HCT116 (cell line): ENCODE data around the gene NLRC5.
"Not testable (repeated sequence)": the region's sequence is repeated elsewhere in the genome, so short reads cannot be mapped to it uniquely, and the experiment has no call there.

ENCODE experiments used
- CEBPB ChIP-seq: IDR thresholded peaks from 2 replicates; pipeline ENCODE4 v1.6.1; 2012; ENCODE audit warnings: low read depth
- EZH2 ChIP-seq: fragments of 200-600 bp; sonication (generic); IDR thresholded peaks from 2 replicates; pipeline ENCODE4 v1.6.1; 2017; ENCODE audit warnings: antibody characterized with exemption, mixed run types
- EZH2phosphoT487 ChIP-seq: fragments of 200-600 bp; IDR thresholded peaks from 2 replicates; pipeline ENCODE4 v1.6.1; 2018; ENCODE audit warnings: antibody characterized with exemption, borderline replicate concordance
- POLR2A ChIP-seq: IDR thresholded peaks from 2 replicates; pipeline ENCODE4 v1.7.0; 2011; ENCODE audit warnings: borderline replicate concordance; ENCODE audit not compliant: insufficient read depth, insufficient read length; ENCODE audit errors: extremely low read depth
- POLR2AphosphoS5 ChIP-seq: IDR thresholded peaks from 2 replicates; pipeline ENCODE4 v1.6.1; 2011; ENCODE audit warnings: mild to moderate bottlenecking, low read depth, low read length, moderate library complexity
- YY1 ChIP-seq: IDR thresholded peaks from 2 replicates; pipeline ENCODE4 v1.6.1; 2011; ENCODE audit warnings: low read length, low read depth, moderate library complexity, mild to moderate bottlenecking; ENCODE audit not compliant: insufficient replicate concordance; ENCODE audit errors: extremely low read depth
- TF ChIP-seq, protein P1 (sequence below): IDR thresholded peaks from 2 replicates; pipeline ENCODE4 v1.6.1; 2012
- TF ChIP-seq, protein P2 (sequence below), 3 experiments: fragments of 200-600 bp in 1 of 3; sonication (generic) in 1 of 3; IDR thresholded peaks in 2 of 3; conservative IDR thresholded peaks in 1 of 3; 2 replicates each; pipeline ENCODE4 v1.5.1; 2012 to 2017; ENCODE audit warnings: low read depth in 2 of 3, low read length in 2 of 3, antibody characterized with exemption in 1 of 3, borderline replicate concordance in 1 of 3, control low read depth in 1 of 3, mild to moderate bottlenecking in 1 of 3, mixed read lengths in 1 of 3, mixed run types in 1 of 3, moderate library complexity in 1 of 3; ENCODE audit not compliant: insufficient read depth in 1 of 3
- TF ChIP-seq, protein P3 (sequence below): IDR thresholded peaks from 2 replicates; pipeline ENCODE4 v1.6.1; 2012; ENCODE audit warnings: low read depth
- TF ChIP-seq, protein P4 (sequence below): IDR thresholded peaks from 2 replicates; pipeline ENCODE4 v1.6.1; 2011; ENCODE audit warnings: mild to moderate bottlenecking, low read length, moderate library complexity; ENCODE audit not compliant: insufficient replicate concordance; ENCODE audit errors: extremely low read depth

DNA sequence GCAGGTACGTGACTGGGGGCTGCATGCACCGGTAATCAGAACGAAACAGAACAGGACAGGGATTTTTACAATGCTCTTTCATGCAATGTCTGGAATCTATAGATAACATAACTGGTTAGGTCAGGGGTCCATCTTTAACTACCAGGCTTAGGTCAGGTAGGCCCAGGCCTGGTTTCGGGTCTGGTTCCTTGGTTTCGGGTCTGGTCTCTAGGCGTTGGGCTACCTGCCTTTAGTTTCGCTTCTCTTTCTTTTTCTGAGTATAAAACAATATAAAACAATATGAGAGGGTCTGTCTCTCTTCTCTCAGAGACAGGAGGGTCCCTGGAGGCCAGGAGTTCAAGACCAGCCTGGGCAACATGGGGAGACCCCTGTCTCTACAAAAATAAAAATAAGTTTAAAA lies 15.5 kb upstream of the NLRC5 start:
- TF ChIP-seq, protein P1, sequence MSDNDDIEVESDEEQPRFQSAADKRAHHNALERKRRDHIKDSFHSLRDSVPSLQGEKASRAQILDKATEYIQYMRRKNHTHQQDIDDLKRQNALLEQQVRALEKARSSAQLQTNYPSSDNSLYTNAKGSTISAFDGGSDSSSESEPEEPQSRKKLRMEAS = not testable (repeated sequence)
- TF ChIP-seq, protein P2, sequence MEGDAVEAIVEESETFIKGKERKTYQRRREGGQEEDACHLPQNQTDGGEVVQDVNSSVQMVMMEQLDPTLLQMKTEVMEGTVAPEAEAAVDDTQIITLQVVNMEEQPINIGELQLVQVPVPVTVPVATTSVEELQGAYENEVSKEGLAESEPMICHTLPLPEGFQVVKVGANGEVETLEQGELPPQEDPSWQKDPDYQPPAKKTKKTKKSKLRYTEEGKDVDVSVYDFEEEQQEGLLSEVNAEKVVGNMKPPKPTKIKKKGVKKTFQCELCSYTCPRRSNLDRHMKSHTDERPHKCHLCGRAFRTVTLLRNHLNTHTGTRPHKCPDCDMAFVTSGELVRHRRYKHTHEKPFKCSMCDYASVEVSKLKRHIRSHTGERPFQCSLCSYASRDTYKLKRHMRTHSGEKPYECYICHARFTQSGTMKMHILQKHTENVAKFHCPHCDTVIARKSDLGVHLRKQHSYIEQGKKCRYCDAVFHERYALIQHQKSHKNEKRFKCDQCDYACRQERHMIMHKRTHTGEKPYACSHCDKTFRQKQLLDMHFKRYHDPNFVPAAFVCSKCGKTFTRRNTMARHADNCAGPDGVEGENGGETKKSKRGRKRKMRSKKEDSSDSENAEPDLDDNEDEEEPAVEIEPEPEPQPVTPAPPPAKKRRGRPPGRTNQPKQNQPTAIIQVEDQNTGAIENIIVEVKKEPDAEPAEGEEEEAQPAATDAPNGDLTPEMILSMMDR (IDR thresholded peaks at IDR 0.05 in 2 of 3, conservative IDR thresholded peaks at IDR 0.05 in 1 of 3; ENCODE audit: borderline replicate concordance in 1 of 3, insufficient read depth in 1 of 3, low read depth in 2 of 3, low read length in 2 of 3) = not testable (repeated sequence)
- TF ChIP-seq POLR2A, POLR2AphosphoS5, EZH2, CEBPB, YY1, EZH2phosphoT487: not testable (repeated sequence)
- TF ChIP-seq, protein P3, sequence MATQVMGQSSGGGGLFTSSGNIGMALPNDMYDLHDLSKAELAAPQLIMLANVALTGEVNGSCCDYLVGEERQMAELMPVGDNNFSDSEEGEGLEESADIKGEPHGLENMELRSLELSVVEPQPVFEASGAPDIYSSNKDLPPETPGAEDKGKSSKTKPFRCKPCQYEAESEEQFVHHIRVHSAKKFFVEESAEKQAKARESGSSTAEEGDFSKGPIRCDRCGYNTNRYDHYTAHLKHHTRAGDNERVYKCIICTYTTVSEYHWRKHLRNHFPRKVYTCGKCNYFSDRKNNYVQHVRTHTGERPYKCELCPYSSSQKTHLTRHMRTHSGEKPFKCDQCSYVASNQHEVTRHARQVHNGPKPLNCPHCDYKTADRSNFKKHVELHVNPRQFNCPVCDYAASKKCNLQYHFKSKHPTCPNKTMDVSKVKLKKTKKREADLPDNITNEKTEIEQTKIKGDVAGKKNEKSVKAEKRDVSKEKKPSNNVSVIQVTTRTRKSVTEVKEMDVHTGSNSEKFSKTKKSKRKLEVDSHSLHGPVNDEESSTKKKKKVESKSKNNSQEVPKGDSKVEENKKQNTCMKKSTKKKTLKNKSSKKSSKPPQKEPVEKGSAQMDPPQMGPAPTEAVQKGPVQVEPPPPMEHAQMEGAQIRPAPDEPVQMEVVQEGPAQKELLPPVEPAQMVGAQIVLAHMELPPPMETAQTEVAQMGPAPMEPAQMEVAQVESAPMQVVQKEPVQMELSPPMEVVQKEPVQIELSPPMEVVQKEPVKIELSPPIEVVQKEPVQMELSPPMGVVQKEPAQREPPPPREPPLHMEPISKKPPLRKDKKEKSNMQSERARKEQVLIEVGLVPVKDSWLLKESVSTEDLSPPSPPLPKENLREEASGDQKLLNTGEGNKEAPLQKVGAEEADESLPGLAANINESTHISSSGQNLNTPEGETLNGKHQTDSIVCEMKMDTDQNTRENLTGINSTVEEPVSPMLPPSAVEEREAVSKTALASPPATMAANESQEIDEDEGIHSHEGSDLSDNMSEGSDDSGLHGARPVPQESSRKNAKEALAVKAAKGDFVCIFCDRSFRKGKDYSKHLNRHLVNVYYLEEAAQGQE = not testable (repeated sequence)
- TF ChIP-seq, protein P4, sequence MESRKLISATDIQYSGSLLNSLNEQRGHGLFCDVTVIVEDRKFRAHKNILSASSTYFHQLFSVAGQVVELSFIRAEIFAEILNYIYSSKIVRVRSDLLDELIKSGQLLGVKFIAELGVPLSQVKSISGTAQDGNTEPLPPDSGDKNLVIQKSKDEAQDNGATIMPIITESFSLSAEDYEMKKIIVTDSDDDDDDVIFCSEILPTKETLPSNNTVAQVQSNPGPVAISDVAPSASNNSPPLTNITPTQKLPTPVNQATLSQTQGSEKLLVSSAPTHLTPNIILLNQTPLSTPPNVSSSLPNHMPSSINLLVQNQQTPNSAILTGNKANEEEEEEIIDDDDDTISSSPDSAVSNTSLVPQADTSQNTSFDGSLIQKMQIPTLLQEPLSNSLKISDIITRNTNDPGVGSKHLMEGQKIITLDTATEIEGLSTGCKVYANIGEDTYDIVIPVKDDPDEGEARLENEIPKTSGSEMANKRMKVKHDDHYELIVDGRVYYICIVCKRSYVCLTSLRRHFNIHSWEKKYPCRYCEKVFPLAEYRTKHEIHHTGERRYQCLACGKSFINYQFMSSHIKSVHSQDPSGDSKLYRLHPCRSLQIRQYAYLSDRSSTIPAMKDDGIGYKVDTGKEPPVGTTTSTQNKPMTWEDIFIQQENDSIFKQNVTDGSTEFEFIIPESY = not testable (repeated sequence)
